KOPT-K1 (cell line): ENCODE measurements around the gene N4BP2L2.

Experiments
- H3K27ac ChIP-seq: fragments of 200-600 bp; sonication (generic); 2 replicates; pipeline ENCODE4 v1.5.1; 2016; ENCODE audit warnings: antibody characterized with exemption, mild to moderate bottlenecking, low read depth, low read length; ENCODE audit not compliant: poor library complexity, severe bottlenecking
- H3K36me3 ChIP-seq: fragments of 200-600 bp; sonication (generic); 2 replicates; pipeline ENCODE4 v1.5.1; 2017; ENCODE audit warnings: antibody characterized with exemption, mild to moderate bottlenecking, low read length, moderate library complexity; ENCODE audit not compliant: insufficient read depth
- H3K9me3 ChIP-seq: fragments of 200-600 bp; sonication (generic); 2 replicates; pipeline ENCODE4 v1.5.1; 2017; ENCODE audit warnings: antibody characterized with exemption, low read length, mild to moderate bottlenecking; ENCODE audit not compliant: insufficient read depth, poor library complexity, severe bottlenecking

Gene N4BP2L2

DNA sequence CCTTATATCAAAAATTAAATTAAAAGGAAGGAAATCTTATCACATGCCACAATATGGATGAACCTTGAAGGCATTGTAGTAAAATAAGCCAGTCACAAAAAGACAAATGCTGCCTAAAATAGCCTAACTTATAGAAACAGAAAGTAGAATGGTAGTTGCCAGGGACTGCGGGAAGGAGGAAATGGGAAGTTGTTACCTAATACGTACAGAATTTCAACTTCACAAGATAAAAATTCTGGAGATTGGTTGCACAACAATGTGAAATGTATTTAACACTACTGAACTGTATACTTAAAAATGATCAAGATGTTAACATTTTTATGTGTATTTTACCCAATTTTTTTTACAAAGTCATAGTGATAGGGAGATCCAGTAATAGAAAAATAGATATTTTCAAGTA is 10.2 kb upstream of the N4BP2L2 start:
- Histone ChIP-seq H3K36me3 (no peaks in the 10 kb centered on the region), H3K27ac (no peak overlapping the region), H3K9me3 (no peaks in the 10 kb centered on the region)

DNA sequence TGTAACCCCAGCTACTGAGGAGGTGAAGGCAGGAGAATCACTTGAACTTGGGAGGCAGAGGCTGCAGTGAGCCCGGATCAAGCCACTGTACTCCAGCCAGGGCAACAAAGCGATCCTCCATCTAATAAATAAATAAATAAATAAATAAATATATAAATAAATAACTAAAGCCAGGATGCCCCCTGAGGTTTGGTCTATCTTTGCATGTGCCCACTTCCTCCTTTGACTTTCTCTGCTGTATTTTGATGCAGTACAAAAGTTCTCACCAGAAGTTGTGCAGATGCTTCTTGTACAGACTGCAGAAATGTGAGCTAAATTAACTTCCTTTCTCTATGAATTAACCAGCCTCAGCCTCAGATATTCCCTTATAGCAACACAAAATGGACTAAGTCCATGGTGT is 6.5 kb upstream of the N4BP2L2 start:
- Histone ChIP-seq H3K9me3 (no peaks in the 10 kb centered on the region), H3K36me3 (no peaks in the 10 kb centered on the region), H3K27ac (no peak overlapping the region)

DNA sequence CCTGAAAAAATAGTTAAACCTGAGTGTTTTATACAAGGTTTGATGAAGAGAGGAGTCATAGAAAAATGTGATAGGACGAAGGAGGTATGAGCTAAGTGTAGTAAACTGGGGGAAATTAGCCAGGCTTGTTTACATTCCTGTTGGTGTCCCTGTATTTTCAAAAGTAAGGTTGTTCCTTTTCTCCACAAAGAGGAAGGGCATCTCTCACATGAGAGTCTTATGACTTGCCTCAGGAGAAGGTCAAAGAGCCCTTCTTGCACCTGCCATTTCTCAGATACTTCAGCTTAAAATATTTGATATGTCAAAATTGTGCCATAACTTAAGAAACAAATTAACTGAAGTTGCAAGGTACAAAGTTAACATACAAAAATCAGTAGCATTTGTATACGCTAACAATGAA is 3.6 kb upstream of the N4BP2L2 start:
- no peaks in the 10 kb centered on the region for H3K36me3 ChIP-seq
- H3K27ac ChIP-seq, result no peak overlapping the region
- H3K9me3 ChIP-seq, result no peaks in the 10 kb centered on the region

DNA sequence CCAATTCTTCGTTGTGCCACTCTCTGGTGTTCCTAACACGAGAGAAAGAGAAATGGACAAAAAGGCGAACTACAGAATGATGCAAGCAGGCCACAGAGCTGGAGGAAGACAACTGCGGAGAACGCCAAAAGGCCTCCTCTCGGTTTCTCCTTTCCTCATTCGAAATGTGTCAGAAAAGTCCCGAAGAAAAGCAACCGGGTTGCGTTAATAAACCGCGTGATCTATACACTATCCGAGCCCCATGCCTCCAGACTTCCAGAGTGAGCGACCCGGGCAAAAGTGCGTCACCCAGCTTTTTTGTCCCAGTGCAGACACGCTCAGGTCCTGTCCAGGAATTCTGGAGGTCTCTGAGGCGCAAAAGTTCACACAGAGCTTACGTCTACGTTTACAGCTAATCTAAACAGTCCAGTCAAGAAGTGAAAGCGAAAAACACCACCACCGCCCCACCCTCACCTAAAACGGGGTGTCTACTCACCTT is 413 bp downstream of the N4BP2L2 start:
- H3K27ac ChIP-seq, result peak overlapping the region; percentile 86
- peaks cover 36% of the 10 kb centered on the region for H3K36me3 ChIP-seq
- H3K9me3 ChIP-seq, result no peaks in the 10 kb centered on the region

DNA sequence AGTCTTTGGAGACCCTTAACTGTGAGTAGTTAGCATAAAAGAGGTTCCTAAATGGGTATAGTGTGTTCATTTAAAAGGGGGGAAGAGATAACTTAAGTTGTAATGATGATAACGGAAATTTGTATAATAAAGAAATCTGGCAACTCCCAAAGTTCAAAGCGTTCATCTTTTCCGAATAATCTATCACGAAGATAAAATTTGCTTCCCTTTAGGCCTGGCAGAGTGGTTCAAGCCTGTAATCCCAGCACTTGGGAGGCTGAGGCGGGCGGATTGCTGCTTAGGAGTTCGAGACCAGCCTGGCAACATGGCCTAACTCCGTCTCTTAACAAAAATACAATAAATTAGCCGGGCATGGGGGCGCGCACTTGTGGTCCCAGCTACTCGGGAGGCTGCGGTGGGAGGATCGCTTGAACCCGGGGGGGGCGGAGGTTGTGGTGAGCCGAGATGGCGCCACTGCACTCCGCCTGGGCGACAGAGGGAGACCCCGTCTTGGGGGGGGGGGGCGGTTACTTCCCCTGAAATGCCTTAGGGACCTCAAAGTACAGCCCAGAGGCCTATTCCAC is 934 bp downstream of the N4BP2L2 start:
- H3K27ac ChIP-seq, result peak overlapping the region; percentile 86
- no peaks in the 10 kb centered on the region for H3K9me3 ChIP-seq
- H3K36me3 ChIP-seq, result peaks cover 39% of the 10 kb centered on the region

DNA sequence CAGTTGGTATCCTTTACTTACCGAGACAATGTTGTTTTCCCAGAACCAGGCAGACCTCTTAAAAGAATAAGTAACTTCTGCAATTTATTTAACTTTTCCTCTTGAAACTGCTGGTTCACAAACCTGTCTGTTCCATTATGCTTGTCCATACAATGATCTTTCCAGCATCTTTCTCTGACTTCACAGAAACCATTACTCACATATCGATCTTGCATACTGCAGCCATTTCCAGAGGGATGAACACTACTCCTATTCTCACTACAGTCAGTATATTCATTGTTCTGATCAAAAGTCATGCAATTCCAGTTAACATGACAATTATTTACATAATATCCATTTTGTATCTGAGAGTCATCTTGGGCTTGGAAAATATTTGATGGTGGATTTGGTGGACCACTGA is 2.8 kb downstream of the N4BP2L2 start:
- H3K27ac ChIP-seq, result no peak overlapping the region
- H3K36me3 ChIP-seq, result peaks cover 47% of the 10 kb centered on the region
- H3K9me3 ChIP-seq, result no peaks in the 10 kb centered on the region

DNA sequence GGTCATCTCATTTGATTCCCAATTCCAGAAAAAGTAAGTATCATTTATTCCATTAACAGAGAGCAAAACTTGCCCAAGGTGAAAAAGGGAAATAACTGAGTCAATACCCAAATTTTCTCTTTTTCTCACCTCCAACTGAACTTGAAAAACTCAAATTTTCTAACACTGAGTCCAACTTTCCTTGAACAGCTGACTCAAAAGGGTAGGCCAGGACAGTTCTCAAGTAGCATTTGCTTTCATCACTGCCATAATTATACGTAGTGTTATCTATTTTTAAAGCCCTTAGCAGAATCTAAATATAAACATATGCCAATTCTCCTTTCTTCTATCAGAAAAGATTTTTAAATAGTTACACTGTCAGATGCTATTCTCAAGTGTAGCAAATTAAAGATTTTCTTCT is 3.5 kb downstream of the N4BP2L2 start:
- Histone ChIP-seq H3K36me3 (peaks cover 47% of the 10 kb centered on the region), H3K27ac (no peak overlapping the region), H3K9me3 (no peaks in the 10 kb centered on the region)

DNA sequence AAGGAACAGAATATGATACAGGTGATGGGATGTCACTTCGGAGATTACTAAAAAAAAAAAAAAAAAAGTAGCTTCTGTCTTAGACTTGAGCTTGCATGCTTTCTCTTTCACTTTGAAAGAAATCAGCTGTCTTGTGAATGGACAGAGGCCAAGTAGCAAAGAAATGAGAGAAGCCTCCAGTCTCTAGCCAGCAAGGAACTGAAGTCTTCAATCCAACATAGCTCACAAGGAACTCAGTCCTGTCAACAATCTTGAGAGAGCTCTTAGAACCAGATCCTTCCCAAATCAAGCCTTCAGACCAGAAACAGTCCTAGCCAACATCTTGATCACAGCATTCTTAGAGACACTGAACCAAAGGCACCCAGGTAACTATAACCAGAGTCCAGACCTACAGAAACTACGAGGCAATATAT is 7.7 kb downstream of the N4BP2L2 start:
- H3K36me3 ChIP-seq, result peaks cover 70% of the 10 kb centered on the region
- peak overlapping the region; percentile 35 for H3K27ac ChIP-seq
- H3K9me3 ChIP-seq, result no peaks in the 10 kb centered on the region

DNA sequence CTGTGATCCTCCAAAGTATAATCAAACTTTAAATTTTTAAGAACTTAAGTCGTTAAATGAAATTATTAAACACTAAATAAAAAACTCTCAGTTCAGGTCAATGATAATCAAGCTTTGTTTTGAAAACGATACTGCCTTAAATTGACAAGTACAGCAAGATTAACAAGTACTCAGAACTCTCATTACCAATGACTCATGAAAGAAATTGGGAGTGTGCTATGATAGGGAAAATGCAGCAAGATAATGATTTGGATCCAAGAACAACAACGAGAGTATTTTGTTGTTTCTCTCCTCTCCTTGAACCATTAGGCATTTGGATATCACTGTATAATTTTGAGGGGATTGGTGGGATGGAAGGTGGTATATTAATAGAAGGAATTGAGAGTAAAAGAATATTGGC is 10.2 kb downstream of the N4BP2L2 start:
- H3K27ac ChIP-seq, result no peak overlapping the region
- H3K36me3 ChIP-seq, result peaks cover 63% of the 10 kb centered on the region

DNA sequence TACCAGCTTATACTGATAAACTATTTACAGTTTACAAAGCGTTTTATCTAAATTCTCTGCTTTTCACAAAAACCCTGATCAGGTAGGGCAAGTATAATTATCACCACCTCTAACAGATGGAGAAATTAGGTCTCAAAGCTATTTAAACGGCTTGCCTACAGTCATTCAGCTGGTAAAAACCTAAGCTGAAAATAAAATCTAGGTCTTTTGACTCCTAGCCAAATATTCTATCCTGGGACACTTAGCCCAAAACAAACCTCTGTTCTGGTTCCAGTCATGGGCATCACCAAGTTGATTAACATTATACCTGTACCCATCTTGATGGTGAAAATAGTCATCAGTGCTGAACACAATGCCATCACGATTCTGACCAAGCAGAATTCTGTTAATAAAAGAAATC is 11.4 kb downstream of the N4BP2L2 start:
- H3K36me3 ChIP-seq, result peaks cover 63% of the 10 kb centered on the region
- no peak overlapping the region for H3K27ac ChIP-seq
- no peaks in the 10 kb centered on the region for H3K9me3 ChIP-seq

More for the DNA sequence above, 10.2 kb downstream of the N4BP2L2 start:
- H3K9me3 ChIP-seq, result no peaks in the 10 kb centered on the region

DNA sequence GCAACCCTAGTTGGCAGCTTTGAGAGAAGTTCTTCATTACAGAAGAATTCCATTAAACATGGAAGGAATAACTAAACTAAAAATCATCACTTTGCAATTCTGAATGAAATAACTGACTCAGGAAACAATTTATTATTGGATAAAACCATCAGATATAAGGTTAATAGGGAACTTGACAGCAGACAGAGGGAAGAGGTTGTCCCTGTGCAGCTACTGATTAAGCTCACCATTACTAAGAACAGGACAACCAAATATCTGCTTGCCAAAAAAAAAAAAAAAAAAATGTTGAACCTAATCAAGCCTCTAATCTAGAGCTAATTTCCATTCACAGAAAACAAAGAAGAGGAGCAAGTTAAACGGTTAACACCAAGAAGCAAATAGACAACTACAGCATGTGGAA is 12.8 kb downstream of the N4BP2L2 start:
- Histone ChIP-seq H3K36me3 (peaks cover 68% of the 10 kb centered on the region), H3K9me3 (no peaks in the 10 kb centered on the region), H3K27ac (no peak overlapping the region)

DNA sequence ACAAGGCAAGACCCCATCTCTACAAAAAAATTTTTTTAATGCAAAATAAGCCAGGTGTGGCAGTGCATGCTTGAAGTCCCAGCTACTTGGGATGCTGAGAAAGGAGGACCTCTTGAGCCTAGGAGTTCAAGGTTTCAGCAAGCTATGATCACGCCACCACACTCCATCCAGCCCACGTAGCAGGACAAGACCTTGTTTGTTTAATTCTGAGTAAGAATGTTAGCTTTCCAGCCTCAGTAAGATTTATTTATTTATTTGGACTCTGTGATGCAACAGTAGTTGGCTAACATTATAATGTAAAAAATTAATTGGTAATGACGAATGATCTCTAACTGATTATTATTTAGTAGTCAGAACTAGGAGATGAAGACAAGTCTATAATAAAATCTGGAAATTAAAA is 23.3 kb downstream of the N4BP2L2 start:
- no peaks in the 10 kb centered on the region for H3K9me3 ChIP-seq
- peaks cover 93% of the 10 kb centered on the region for H3K36me3 ChIP-seq
- H3K27ac ChIP-seq, result no peak overlapping the region

DNA sequence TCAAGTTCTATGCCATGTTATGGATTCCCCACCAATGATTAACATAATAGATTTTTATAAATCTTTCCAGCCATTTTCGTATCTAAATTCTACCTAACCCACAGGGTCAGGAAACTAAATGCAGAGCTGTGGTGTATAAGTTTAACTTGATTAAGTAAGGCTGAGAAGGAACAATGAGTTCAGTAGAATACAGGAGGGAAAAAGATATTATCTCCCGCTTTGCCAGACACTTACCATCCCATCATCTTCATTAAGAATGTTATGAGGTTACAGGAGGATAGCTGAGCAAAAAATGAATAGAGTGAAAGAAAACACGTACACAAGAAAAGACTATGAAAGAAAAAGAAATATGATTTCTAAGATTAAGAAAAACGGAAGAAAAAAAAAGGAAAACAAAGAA is 27.1 kb downstream of the N4BP2L2 start:
- H3K36me3 ChIP-seq, result peaks cover 91% of the 10 kb centered on the region
- no peaks in the 10 kb centered on the region for H3K9me3 ChIP-seq
- no peak overlapping the region for H3K27ac ChIP-seq

DNA sequence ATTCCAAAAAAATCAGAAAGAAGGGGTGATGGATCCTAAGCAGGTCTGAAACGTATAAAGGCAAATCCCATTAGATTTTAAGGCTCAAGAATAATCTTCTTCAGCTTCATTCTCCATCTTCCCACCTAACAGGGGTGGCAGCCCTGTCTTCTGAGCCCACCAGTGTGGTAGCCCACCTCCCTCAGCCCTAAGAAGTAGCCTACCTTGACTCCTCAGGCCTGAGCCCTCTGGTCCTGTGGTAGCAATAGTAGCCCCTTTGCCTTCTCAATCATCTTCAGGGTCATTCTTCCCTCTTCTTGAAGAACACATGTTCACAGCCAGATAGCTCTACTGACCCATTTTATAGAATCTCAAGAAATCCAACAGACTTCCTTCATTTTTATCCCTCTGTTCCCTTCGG is 33.7 kb downstream of the N4BP2L2 start:
- H3K27ac ChIP-seq, result no peak overlapping the region
- H3K36me3 ChIP-seq, result peaks cover 49% of the 10 kb centered on the region
- H3K9me3 ChIP-seq, result no peaks in the 10 kb centered on the region

DNA sequence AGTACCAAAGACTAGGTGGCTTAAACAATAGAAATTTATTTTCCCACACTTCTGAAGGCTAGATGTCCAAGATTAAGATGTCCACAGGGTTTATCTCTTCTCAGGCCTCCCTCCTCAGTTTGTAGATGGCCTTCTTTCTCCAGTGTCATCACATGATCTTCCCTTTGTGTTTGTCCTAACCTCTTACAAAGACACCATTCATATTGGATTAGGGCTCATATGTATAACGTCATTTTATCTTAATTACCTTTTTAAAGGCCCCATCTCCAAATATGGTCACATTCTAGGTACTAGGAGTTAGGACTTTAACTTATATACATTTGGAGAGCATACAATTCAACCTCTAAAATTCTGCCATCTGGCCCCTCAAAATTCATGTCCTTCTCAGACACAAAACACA is 34.3 kb downstream of the N4BP2L2 start:
- Histone ChIP-seq H3K9me3 (no peaks in the 10 kb centered on the region), H3K36me3 (peaks cover 43% of the 10 kb centered on the region), H3K27ac (no peak overlapping the region)

DNA sequence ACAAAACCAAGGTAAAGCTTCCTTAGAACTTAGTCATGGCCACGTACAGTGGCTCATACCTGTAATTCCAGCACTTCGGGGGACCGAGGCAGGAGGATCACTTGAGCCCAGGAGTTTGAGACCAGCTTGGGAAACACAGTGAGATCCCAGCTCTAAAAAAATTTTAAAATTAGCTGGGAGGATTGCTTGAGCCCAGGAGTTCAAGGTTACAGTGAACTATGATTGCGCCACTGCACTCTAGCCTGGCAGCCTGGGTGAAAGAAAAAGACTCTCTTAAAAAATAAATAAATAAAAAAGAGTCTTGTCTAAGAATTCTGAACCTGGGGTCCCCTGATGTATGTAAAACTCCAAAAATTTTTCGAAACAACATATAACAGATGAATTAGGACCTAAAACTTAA is 34.9 kb downstream of the N4BP2L2 start:
- Histone ChIP-seq H3K27ac (no peak overlapping the region), H3K36me3 (peaks cover 38% of the 10 kb centered on the region), H3K9me3 (no peaks in the 10 kb centered on the region)
